Kidney capillary endothelial cell (primary cell): Measurements from ENCODE around the gene RNU4-1.
A peak's percentile ranks its signal among the peaks of the same experiment; 100 is the strongest.

Source experiments
- DNase-seq: peaks from one replicate; pipeline ENCODE4 v3.0.0-alpha.2; 2018; ENCODE audit warnings: low spot score

Gene RNU4-1

GRCh38 chr12:120290609-120291305, 2.3 kb downstream of the RNU4-1 start:
- DNase-seq: peak; percentile 27

DNA sequence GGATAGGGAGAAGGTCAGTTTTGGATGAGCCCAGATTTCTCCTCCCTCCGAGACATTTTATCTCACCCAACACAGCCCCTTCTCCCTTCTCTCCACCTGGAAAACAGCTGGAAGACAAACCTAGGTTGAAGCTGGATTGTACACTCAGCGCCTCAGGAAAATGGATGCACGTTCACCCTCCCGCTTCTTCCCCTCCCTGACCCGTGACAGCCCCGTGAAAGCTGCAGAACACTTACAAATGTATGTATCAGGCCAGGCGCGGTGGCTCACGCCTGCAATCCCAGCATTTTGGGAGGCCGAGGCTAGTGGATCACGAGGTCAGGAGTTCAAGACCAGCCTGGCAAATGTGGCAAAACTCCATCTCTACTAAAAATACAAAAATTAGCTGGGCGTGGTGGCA, 5.5 kb downstream of the RNU4-1 start:
- DNase-seq: no peak

DNA sequence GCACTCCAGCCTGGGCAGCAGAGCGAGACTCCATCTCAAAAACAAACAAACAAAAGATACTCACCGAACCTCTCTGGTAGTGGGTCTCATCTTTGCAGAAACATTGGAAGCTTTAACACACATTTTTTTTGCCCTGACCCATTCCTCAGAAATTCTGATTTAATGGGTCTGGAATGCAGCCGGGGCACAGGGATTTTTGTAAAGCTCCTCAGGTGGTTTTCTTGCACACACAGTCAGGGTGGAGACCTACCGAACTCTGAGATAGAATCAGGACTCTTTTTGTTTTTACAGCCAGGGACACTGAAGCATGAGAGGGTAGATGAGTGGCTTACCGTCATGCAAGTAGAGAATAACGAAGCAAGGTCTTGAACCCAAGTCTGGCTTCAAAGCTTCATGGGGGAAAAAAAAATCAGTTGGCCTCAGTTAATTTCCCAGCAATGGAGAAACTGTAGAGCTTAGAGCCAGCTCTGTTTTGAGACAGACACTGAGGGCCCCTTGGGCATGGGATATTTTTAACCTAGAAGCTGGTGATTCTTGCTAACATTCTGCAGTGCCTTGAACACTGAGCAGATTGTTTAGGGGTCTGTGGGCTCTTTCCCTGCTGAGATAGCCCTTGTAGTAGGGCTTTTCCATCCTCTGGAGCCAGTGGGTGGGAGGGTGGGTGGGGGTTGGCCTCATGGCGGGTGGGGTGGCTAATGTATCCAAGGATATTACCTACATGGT, 6.1 kb downstream of the RNU4-1 start:
- DNase-seq: no peak

DNA sequence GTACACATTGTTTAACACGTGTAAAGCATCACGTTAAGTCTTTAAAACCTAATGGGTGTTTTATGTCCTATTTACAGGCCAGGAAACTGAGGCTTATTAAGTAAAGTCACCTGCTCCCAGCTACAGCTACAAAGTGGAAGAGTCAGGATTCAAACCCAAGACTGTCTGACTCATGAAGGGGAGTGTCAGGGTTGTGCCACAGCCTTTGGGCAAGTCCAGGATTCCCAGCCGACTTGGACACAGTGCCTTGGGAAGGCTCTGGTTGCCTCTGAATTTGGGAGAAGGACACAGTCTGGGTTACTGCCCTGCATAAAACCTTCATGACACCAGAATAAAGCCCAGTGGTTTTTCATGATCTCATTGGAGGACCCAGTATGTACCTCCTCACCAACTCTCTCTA, 8.7 kb downstream of the RNU4-1 start:
- DNase-seq: no peak

- DNase-seq: no peak
These were observed 9.7 kb downstream of the RNU4-1 start for GRCh38 chr12:120283318-120283717.

- DNase-seq: no peak
These were observed 14.6 kb downstream of the RNU4-1 start for GRCh38 chr12:120278137-120279069.

DNA sequence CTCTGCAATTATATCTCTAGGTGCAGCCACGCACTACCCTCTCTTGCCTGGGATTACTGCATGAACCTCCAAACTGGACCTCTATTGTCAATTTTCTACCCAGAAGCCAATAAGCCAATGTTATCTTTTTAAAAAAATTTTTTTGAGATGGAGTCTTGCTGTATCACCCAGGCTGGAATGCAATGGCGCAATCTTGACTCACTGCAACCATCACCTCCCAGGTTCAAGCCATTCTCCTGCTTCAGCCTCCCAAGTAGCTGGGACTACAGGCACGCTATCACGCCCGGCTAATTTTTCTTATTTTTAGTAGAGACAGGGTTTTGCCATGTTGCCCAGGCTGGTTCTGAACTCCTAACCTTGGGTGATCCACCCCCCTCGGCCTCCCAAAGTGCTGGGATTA, 16.3 kb downstream of the RNU4-1 start:
- no peak for DNase-seq

GRCh38 chr12:120267736-120268135, 25.3 kb downstream of the RNU4-1 start:
- DNase-seq: no peak

DNA sequence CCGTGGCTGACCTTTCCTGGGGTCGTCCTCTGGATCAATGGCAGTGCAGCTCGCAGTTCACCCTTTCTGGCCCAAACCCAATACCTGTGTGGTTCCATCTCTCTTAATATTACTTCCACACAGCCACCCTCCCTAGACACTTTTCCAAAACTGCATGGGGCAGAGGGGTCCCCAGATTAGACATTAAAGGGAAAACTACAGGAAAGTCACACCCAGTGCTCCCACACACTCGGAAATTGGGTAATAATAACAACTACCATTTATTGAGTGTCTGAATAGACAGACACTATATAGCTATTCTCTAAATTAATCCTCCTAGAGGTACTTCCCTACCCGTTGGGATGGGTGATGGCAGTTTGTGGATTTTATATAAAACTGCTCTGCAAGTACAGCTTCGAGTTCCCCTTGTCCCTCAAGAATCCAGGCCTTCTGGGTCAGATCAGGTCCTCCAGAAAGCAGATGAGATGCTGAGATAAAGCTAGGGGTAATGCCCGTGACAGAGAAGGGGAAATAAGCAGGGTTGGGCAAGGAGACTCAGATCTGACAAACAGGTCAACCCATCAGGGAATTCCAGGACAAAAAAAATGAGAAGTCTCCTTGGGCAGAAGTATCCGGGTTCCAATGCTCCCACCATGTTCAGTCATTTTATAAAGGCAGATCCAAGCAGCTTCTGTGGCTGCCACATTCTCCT, 26.7 kb downstream of the RNU4-1 start:
- no peak for DNase-seq

GRCh38 chr12:120265473-120266179, 27.4 kb downstream of the RNU4-1 start, which contains the start of gene PXN:
TSS of gene PXN (minus strand) at chr12:120265730. CDS start at chr12:120265629, 101 bp downstream.
- no peak for DNase-seq

GRCh38 chr12:120264904-120265472, 28.0 kb downstream of the RNU4-1 start:
- DNase-seq: no peak

GRCh38 chr12:120264086-120264903, 28.7 kb downstream of the RNU4-1 start:
- DNase-seq: no peak

DNA sequence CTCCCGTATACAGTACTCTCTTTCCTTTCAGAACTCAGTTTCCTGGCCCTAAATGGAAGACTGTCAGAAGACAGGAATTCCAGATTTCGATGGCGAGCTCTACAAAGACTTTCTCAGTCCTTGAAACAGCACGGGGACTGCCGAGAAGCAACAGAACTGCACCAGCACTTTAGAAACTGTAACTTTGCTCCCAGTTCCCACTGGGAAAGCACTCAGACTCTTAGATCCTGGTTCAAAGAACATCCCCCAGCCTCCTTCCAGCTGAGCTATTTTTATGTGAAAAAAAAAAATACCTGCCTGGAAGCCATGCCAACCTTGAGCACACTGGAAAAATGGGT, 29.3 kb downstream of the RNU4-1 start:
- no peak for DNase-seq

GRCh38 chr12:120262852-120263747, 29.9 kb downstream of the RNU4-1 start:
- DNase-seq: no peak

DNA sequence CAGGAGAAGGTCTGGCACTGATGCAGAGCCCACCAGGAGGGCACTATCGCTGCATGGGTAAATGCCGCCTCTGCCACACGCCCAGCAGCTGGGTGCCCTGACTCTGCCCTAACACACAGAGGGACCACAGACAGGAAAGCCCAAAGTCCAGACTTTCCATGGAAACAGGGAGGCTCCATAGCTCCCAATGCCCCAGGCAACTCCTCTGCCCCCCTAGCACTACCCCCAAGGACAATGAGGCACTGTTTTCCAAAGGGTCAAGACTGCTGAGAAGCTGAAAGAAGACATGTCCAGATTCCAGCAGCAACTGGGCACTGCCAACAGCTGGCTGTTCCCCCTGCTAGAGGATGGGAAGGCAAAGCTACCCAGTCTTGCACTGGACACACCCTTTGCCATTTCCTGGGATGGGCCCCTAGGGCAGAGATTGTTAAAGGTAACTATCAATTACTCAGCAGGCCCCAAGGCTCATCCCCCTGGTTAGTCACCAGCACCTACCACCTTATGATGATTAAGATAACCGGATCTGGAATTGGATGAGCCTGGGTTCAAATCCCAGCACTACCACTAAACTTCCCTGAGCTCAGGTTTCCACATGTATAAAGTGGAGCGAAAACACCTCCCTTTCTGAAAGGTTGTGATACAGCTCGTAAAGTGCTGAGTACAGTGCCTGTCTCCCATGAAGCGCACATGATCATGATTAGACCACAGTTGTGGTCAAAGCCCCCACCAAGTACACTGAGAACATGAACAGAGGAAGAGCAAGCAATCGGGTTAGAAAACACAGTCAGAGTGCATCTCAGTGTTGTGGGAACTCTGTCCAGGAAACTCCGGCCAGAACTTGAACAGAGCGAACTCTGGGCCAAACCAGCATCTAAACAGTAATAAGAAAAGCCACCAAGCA, 30.8 kb downstream of the RNU4-1 start:
- DNase-seq: no peak

DNA sequence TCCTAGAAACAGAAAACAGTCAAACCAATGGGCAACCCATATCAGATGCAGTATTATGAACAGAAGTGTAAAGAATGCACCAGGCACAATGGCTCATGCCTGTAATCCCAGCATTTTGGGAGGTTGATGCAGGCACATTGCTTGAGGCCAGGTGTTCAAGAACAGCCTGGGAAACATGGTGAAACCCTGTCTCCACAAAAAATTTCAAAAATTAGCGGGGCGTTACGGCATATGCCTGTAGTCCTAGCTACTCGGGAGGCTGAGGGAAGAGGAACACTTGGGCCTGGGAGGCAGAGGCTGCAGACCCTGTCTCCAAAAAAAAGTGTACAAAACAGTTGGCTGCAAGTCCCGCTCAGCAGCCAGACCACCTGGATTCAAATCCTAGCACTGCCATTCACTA, 32.4 kb downstream of the RNU4-1 start:
- no peak for DNase-seq

GRCh38 chr12:120259418-120260202, 33.4 kb downstream of the RNU4-1 start:
- no peak for DNase-seq
